ENCODE results near the gene ACSL5.

- TF ChIP-seq EZH2 (IDR thresholded peaks at IDR 0.05; ENCODE audit: low read length) (no peak), CTCF (optimal IDR thresholded peaks at IDR 0.05 in 1 of 3, IDR thresholded peaks at IDR 0.05 in 1 of 3, conservative IDR thresholded peaks at IDR 0.05 in 1 of 3; ENCODE audit: extremely low read depth in 1 of 3, insufficient read depth in 2 of 3, low read length in 3 of 3) (no peak)
Observed at GRCh38 chr10:112327678-112328077, 46.2 kb upstream of the ACSL5 start.

Measured in keratinocyte (primary cell).